ENCODE measurements around the gene ANAPC15.
"Not testable (repeated sequence)": the region's sequence is repeated elsewhere in the genome, so short reads cannot be mapped to it uniquely, and the experiment has no call there.

The ANAPC15 gene

GRCh38 chr11:72112143-72112977, at the start of gene ANAPC15:
Gene ANAPC15 (minus strand): TSS chr11:72112695. CDS start chr11:72111276, 1,419 bp downstream.
- Histone ChIP-seq H3K27ac (ENCODE audit: low read length) (peak within 1 kb of the TSS; percentile 99), H3K9ac (ENCODE audit: low read depth, low read length) (peak within 1 kb of the TSS; percentile 99), H3K4me3 (ENCODE audit: low read length) (peak within 1 kb of the TSS; percentile 91), H3K36me3 (ENCODE audit: insufficient read depth, low read depth, low read length) (peaks cover 10% of the 10 kb centered on the region), H3K4me1 (ENCODE audit: insufficient read depth, low read length) (peaks cover 5% of the 10 kb centered on the region; the same call in 1 of the 2 replicates), H3K9me3 (ENCODE audit: insufficient read depth, low read depth, low read length) (no peaks in the 10 kb centered on the region), H3K27me3 (ENCODE audit: insufficient read depth, low read length) (peaks cover 34% of the 10 kb centered on the region)

GRCh38 chr11:72160319-72160718, 47.8 kb upstream of the ANAPC15 start:
- Histone ChIP-seq H3K9ac (ENCODE audit: low read depth, low read length) (no peak overlapping the region), H3K9me3 (ENCODE audit: insufficient read depth, low read depth, low read length) (no peaks in the 10 kb centered on the region), H3K27ac (ENCODE audit: low read length) (no peak overlapping the region), H3K4me3 (ENCODE audit: low read length) (no peak overlapping the region), H3K4me1 (ENCODE audit: insufficient read depth, low read length) (no peaks in the 10 kb centered on the region), H3K36me3 (ENCODE audit: insufficient read depth, low read depth, low read length) (no peaks in the 10 kb centered on the region), H3K27me3 (ENCODE audit: insufficient read depth, low read length) (no peaks in the 10 kb centered on the region)

GRCh38 chr11:72157131-72157530, 44.6 kb upstream of the ANAPC15 start:
- H3K36me3 ChIP-seq (ENCODE audit: insufficient read depth, low read depth, low read length), result no peaks in the 10 kb centered on the region
- no peaks in the 10 kb centered on the region for H3K27me3 ChIP-seq (ENCODE audit: insufficient read depth, low read length)
- H3K4me3 ChIP-seq (ENCODE audit: low read length), result no peak overlapping the region
- no peaks in the 10 kb centered on the region for H3K4me1 ChIP-seq (ENCODE audit: insufficient read depth, low read length)
- no peak overlapping the region for H3K9ac ChIP-seq (ENCODE audit: low read depth, low read length)
- no peak overlapping the region for H3K27ac ChIP-seq (ENCODE audit: low read length)
- no peaks in the 10 kb centered on the region for H3K9me3 ChIP-seq (ENCODE audit: insufficient read depth, low read depth, low read length)

- no peaks in the 10 kb centered on the region for H3K4me1 ChIP-seq (ENCODE audit: insufficient read depth, low read length)
- no peak overlapping the region for H3K27ac ChIP-seq (ENCODE audit: low read length)
- no peaks in the 10 kb centered on the region for H3K27me3 ChIP-seq (ENCODE audit: insufficient read depth, low read length)
- no peaks in the 10 kb centered on the region for H3K36me3 ChIP-seq (ENCODE audit: insufficient read depth, low read depth, low read length)
- no peak overlapping the region for H3K9ac ChIP-seq (ENCODE audit: low read depth, low read length)
- no peak overlapping the region for H3K4me3 ChIP-seq (ENCODE audit: low read length)
- no peaks in the 10 kb centered on the region for H3K9me3 ChIP-seq (ENCODE audit: insufficient read depth, low read depth, low read length)
These were observed 43.3 kb upstream of the ANAPC15 start for GRCh38 chr11:72155751-72156150.

GRCh38 chr11:72154816-72155215, 42.3 kb upstream of the ANAPC15 start:
- Histone ChIP-seq H3K36me3 (ENCODE audit: insufficient read depth, low read depth, low read length) (no peaks in the 10 kb centered on the region), H3K4me1 (ENCODE audit: insufficient read depth, low read length) (no peaks in the 10 kb centered on the region), H3K4me3 (ENCODE audit: low read length) (no peak overlapping the region), H3K27me3 (ENCODE audit: insufficient read depth, low read length) (no peaks in the 10 kb centered on the region), H3K9ac (ENCODE audit: low read depth, low read length) (no peak overlapping the region), H3K9me3 (ENCODE audit: insufficient read depth, low read depth, low read length) (no peaks in the 10 kb centered on the region), H3K27ac (ENCODE audit: low read length) (no peak overlapping the region)

- not testable (repeated sequence) for H3K9ac ChIP-seq (ENCODE audit: low read depth, low read length); H3K27ac ChIP-seq (ENCODE audit: low read length); H3K9me3 ChIP-seq (ENCODE audit: insufficient read depth, low read depth, low read length); H3K27me3 ChIP-seq (ENCODE audit: insufficient read depth, low read length); H3K4me1 ChIP-seq (ENCODE audit: insufficient read depth, low read length); H3K4me3 ChIP-seq (ENCODE audit: low read length); H3K36me3 ChIP-seq (ENCODE audit: insufficient read depth, low read depth, low read length)
These were observed 41.4 kb upstream of the ANAPC15 start for GRCh38 chr11:72153874-72154273.

GRCh38 chr11:72150882-72151281, 38.4 kb upstream of the ANAPC15 start:
- Histone ChIP-seq H3K9ac (ENCODE audit: low read depth, low read length) (no peak overlapping the region), H3K4me3 (ENCODE audit: low read length) (no peak overlapping the region), H3K27ac (ENCODE audit: low read length) (no peak overlapping the region)

GRCh38 chr11:72146625-72147024, 34.1 kb upstream of the ANAPC15 start:
- no peaks in the 10 kb centered on the region for H3K4me1 ChIP-seq (ENCODE audit: insufficient read depth, low read length)
- no peaks in the 10 kb centered on the region for H3K9me3 ChIP-seq (ENCODE audit: insufficient read depth, low read depth, low read length)
- H3K4me3 ChIP-seq (ENCODE audit: low read length), result no peak overlapping the region
- no peaks in the 10 kb centered on the region for H3K36me3 ChIP-seq (ENCODE audit: insufficient read depth, low read depth, low read length)
- H3K9ac ChIP-seq (ENCODE audit: low read depth, low read length), result no peak overlapping the region
- H3K27ac ChIP-seq (ENCODE audit: low read length), result no peak overlapping the region
- no peaks in the 10 kb centered on the region; the same call in 1 of the 2 replicates for H3K27me3 ChIP-seq (ENCODE audit: insufficient read depth, low read length)

More at GRCh38 chr11:72150882-72151281, 38.4 kb upstream of the ANAPC15 start:
- Histone ChIP-seq H3K9me3 (ENCODE audit: insufficient read depth, low read depth, low read length) (no peaks in the 10 kb centered on the region), H3K27me3 (ENCODE audit: insufficient read depth, low read length) (no peaks in the 10 kb centered on the region), H3K36me3 (ENCODE audit: insufficient read depth, low read depth, low read length) (no peaks in the 10 kb centered on the region), H3K4me1 (ENCODE audit: insufficient read depth, low read length) (no peaks in the 10 kb centered on the region)

- Histone ChIP-seq H3K9ac (ENCODE audit: low read depth, low read length) (no peak overlapping the region), H3K9me3 (ENCODE audit: insufficient read depth, low read depth, low read length) (no peaks in the 10 kb centered on the region), H3K27ac (ENCODE audit: low read length) (no peak overlapping the region), H3K27me3 (ENCODE audit: insufficient read depth, low read length) (no peaks in the 10 kb centered on the region; the same call in 1 of the 2 replicates), H3K4me1 (ENCODE audit: insufficient read depth, low read length) (0 out of 2 replicates have a peak, but pooled peaks cover 7% of the 10 kb centered on the region), H3K4me3 (ENCODE audit: low read length) (no peak overlapping the region), H3K36me3 (ENCODE audit: insufficient read depth, low read depth, low read length) (no peaks in the 10 kb centered on the region)
These were observed 32.5 kb upstream of the ANAPC15 start for GRCh38 chr11:72144807-72145565.

GRCh38 chr11:72142543-72142942, 30.0 kb upstream of the ANAPC15 start:
- not testable (repeated sequence) for H3K36me3 ChIP-seq (ENCODE audit: insufficient read depth, low read depth, low read length); H3K4me1 ChIP-seq (ENCODE audit: insufficient read depth, low read length); H3K27ac ChIP-seq (ENCODE audit: low read length); H3K4me3 ChIP-seq (ENCODE audit: low read length); H3K9me3 ChIP-seq (ENCODE audit: insufficient read depth, low read depth, low read length); H3K27me3 ChIP-seq (ENCODE audit: insufficient read depth, low read length); H3K9ac ChIP-seq (ENCODE audit: low read depth, low read length)

GRCh38 chr11:72142086-72142485, 29.6 kb upstream of the ANAPC15 start:
- not testable (repeated sequence) for H3K27me3 ChIP-seq (ENCODE audit: insufficient read depth, low read length); H3K4me1 ChIP-seq (ENCODE audit: insufficient read depth, low read length); H3K9me3 ChIP-seq (ENCODE audit: insufficient read depth, low read depth, low read length)

GRCh38 chr11:72141066-72141465, 28.6 kb upstream of the ANAPC15 start:
- Histone ChIP-seq H3K4me1 (ENCODE audit: insufficient read depth, low read length) (0 out of 2 replicates have a peak, but pooled peaks cover 7% of the 10 kb centered on the region), H3K9ac (ENCODE audit: low read depth, low read length) (no peak overlapping the region), H3K27me3 (ENCODE audit: insufficient read depth, low read length) (no peaks in the 10 kb centered on the region; the same call in 1 of the 2 replicates), H3K4me3 (ENCODE audit: low read length) (no peak overlapping the region), H3K36me3 (ENCODE audit: insufficient read depth, low read depth, low read length) (no peaks in the 10 kb centered on the region), H3K27ac (ENCODE audit: low read length) (no peak overlapping the region), H3K9me3 (ENCODE audit: insufficient read depth, low read depth, low read length) (no peaks in the 10 kb centered on the region)

More at GRCh38 chr11:72142086-72142485, 29.6 kb upstream of the ANAPC15 start:
- not testable (repeated sequence) for H3K36me3 ChIP-seq (ENCODE audit: insufficient read depth, low read depth, low read length); H3K27ac ChIP-seq (ENCODE audit: low read length); H3K4me3 ChIP-seq (ENCODE audit: low read length); H3K9ac ChIP-seq (ENCODE audit: low read depth, low read length)
